Prostate gland (tissue), 2 donors: ENCODE results near the gene SLC24A3. TPM values are rescaled to one million over a fixed set of nuclear protein-coding genes. Genes with fewer than 3 reads are reported as not detected.

Experiments
- DNase-seq: peaks from one replicate; pipeline ENCODE4 v3.0.0-alpha.2; 2019; ENCODE audit warnings: low spot score
- H3K27ac ChIP-seq, 2 donors: fragments of 200-600 bp; sonication (generic); 2 replicates each; pipeline ENCODE4 v1.5.1; 2017 to 2019
- H3K27me3 ChIP-seq: fragments of 200-600 bp; sonication (generic); replicated peaks from 2 replicates; pipeline ENCODE4 v1.5.1; 2019; ENCODE audit not compliant: insufficient read depth
- H3K36me3 ChIP-seq, 2 donors: fragments of 200-600 bp; sonication (generic); 1 replicate in 1 of 2; 2 replicates in 1 of 2; pipeline versions ENCODE4 v1.5.1 to v1.8.1; 2017 to 2019
- H3K4me1 ChIP-seq: fragments of 200-600 bp; sonication (generic); replicated peaks from 2 replicates; pipeline ENCODE4 v1.5.1; 2019
- H3K4me3 ChIP-seq, 2 donors: fragments of 200-600 bp; sonication (generic); 2 replicates each; pipeline ENCODE4 v1.5.1; 2017 to 2019
- H3K9me3 ChIP-seq: fragments of 200-600 bp; sonication (generic); 2 replicates; pipeline ENCODE4 v1.5.1; 2017
- CTCF ChIP-seq, 4 experiments: fragments of 200-600 bp in 2 of 4; fragments of 450-650 bp in 2 of 4; sonication (generic) in 2 of 4; IDR thresholded peaks; 1 replicate in 3 of 4; 2 replicates in 1 of 4; pipeline ENCODE4 v1.5.1; 2016 to 2019; ENCODE audit warnings: antibody characterized with exemption in 4 of 4, mild to moderate bottlenecking in 2 of 4, moderate library complexity in 2 of 4
- POLR2A ChIP-seq: fragments of 450-650 bp; IDR thresholded peaks from one replicate; pipeline ENCODE4 v1.6.1; 2016; ENCODE audit warnings: antibody characterized with exemption, mild to moderate bottlenecking
- POLR2AphosphoS5 ChIP-seq: sonication (generic); formaldehyde crosslinking; IDR thresholded peaks from one replicate; pipeline ENCODE4 v1.6.1; 2017; ENCODE audit warnings: antibody characterized with exemption
- WGBS: methylation state at CpG from one replicate; pipeline ENCODE4 v1.1.5; 2018; 5-methylcytosine and 5-hydroxymethylcytosine counted together
- intact Hi-C: fragments of 100-400 bp; cut with DNase I; formaldehyde crosslinking; loops from one replicate; pipeline ENCODE4 v1.14.2; 2022
- total RNA-seq, 2 donors: library from RNA; depleted of rRNA; stranded (reverse); fragments of >200 nt; gene quantifications; one replicate each; pipeline ENCODE4 v1.1.0, GENCODE V29; 2016

Gene SLC24A3
- total RNA-seq, 2 donors from 2014 or later = 4.6 to 8.0 TPM

GRCh38 chr20:19330038-19330437, 117.6 kb downstream of the SLC24A3 start:
- intact Hi-C loops = no loop called here
- no peak for DNase-seq
- no peaks in the 10 kb centered on the region for H3K36me3 ChIP-seq
- no peak overlapping the region for H3K27ac ChIP-seq
- TF ChIP-seq POLR2A (no peak), POLR2AphosphoS5 (no peak), CTCF (IDR thresholded peaks at IDR 0.05) (no peak)
- H3K27me3 ChIP-seq = no peaks in the 10 kb centered on the region
- no peaks in the 10 kb centered on the region for H3K4me1 ChIP-seq
- 79% methylated on average over 6 of the region's 6 CpGs for WGBS
- no peak overlapping the region for H3K4me3 ChIP-seq
- H3K9me3 ChIP-seq = no peaks in the 10 kb centered on the region

- no peaks in the 10 kb centered on the region for H3K27me3 ChIP-seq
- H3K4me1 ChIP-seq = no peaks in the 10 kb centered on the region
- no peak overlapping the region for H3K27ac ChIP-seq
- no peak overlapping the region for H3K4me3 ChIP-seq
- intact Hi-C loops = no loop called here
- H3K9me3 ChIP-seq = no peaks in the 10 kb centered on the region
- DNase-seq = no peak
- WGBS = 79% methylated on average over 1 of the region's 1 CpG
- H3K36me3 ChIP-seq = no peaks in the 10 kb centered on the region
- TF ChIP-seq CTCF (IDR thresholded peaks at IDR 0.05) = no peak
- TF ChIP-seq POLR2A = no peak
- no peak for TF ChIP-seq POLR2AphosphoS5
Measured at GRCh38 chr20:19330731-19331130, 118.3 kb downstream of the SLC24A3 start.

- TF ChIP-seq POLR2AphosphoS5 (no peak), POLR2A (no peak), CTCF (IDR thresholded peaks at IDR 0.05) (no peak)
- intact Hi-C loops = no loop called here
- Histone ChIP-seq H3K9me3 (no peaks in the 10 kb centered on the region), H3K27ac (no peak overlapping the region), H3K4me3 (no peak overlapping the region), H3K4me1 (no peaks in the 10 kb centered on the region), H3K27me3 (no peaks in the 10 kb centered on the region), H3K36me3 (no peaks in the 10 kb centered on the region)
- 65% methylated on average over 4 of the region's 4 CpGs for WGBS
- no peak for DNase-seq
Measured at GRCh38 chr20:19333563-19333962, 121.1 kb downstream of the SLC24A3 start.

GRCh38 chr20:19335341-19335740, 122.9 kb downstream of the SLC24A3 start:
- TF ChIP-seq POLR2A (no peak), POLR2AphosphoS5 (no peak), CTCF (IDR thresholded peaks at IDR 0.05) (no peak)
- Histone ChIP-seq H3K27me3 (no peaks in the 10 kb centered on the region), H3K4me3 (no peak overlapping the region), H3K4me1 (no peaks in the 10 kb centered on the region), H3K9me3 (no peaks in the 10 kb centered on the region), H3K27ac (no peak overlapping the region), H3K36me3 (no peaks in the 10 kb centered on the region)
- no peak for DNase-seq
- 90% methylated on average over 1 of the region's 1 CpG for WGBS
- intact Hi-C loops = no loop called here

- intact Hi-C loops = no loop called here
- Histone ChIP-seq H3K4me1 (no peaks in the 10 kb centered on the region), H3K27ac (no peak overlapping the region), H3K9me3 (no peaks in the 10 kb centered on the region), H3K27me3 (no peaks in the 10 kb centered on the region), H3K4me3 (no peak overlapping the region), H3K36me3 (no peaks in the 10 kb centered on the region)
- TF ChIP-seq CTCF (IDR thresholded peaks at IDR 0.05) (no peak), POLR2AphosphoS5 (no peak)
- no peak for DNase-seq
- WGBS = 76% methylated on average over 2 of the region's 2 CpGs
Measured at GRCh38 chr20:19335916-19336315, 123.5 kb downstream of the SLC24A3 start.
